DOHH2 (cell line): ENCODE data around the gene OS9.

Experiments
- CTCF ChIP-seq: fragments of 200-600 bp; sonication (generic); IDR thresholded peaks from one replicate; pipeline ENCODE4 v1.5.1; 2014; ENCODE audit warnings: antibody characterized with exemption, mild to moderate bottlenecking, low read depth, low read length; ENCODE audit not compliant: poor library complexity, severe bottlenecking
- EZH2phosphoT487 ChIP-seq: fragments of 200-600 bp; sonication (generic); IDR thresholded peaks from 2 replicates; pipeline ENCODE4 v1.6.1; 2017; ENCODE audit warnings: borderline replicate concordance, mild to moderate bottlenecking, antibody characterized with exemption, low read length, moderate library complexity, mixed read lengths

GRCh38 chr12:57729321-57729844, 35.5 kb downstream of the OS9 start:
- TF ChIP-seq CTCF, result no peak
- no peak for TF ChIP-seq EZH2phosphoT487
